HepG2 (cell line): Measurements from ENCODE around the gene DPP7. TPM values are rescaled to one million over a fixed set of nuclear protein-coding genes. Genes with fewer than 3 reads are reported as not detected.

ENCODE experiments used
- ELF4 ChIP-seq: sonication (generic); formaldehyde crosslinking; IDR thresholded peaks from 2 replicates; pipeline ENCODE4 v1.5.0; 2020; ENCODE audit warnings: missing genetic modification reagents, mild to moderate bottlenecking, moderate library complexity, borderline replicate concordance
- FOXJ3 ChIP-seq: sonication (generic); formaldehyde crosslinking; IDR thresholded peaks from 2 replicates; pipeline ENCODE4 v1.4.0; 2020; ENCODE audit warnings: missing genetic modification reagents, mild to moderate bottlenecking, borderline replicate concordance
- IKZF4 ChIP-seq: sonication (generic); formaldehyde crosslinking; IDR thresholded peaks from 2 replicates; pipeline ENCODE4 v1.5.1; 2020; ENCODE audit warnings: borderline replicate concordance, mild to moderate bottlenecking, low read depth, missing genetic modification reagents; ENCODE audit errors: not compliant biosample characterization
- KLF16 ChIP-seq, 2 experiments: sonication (generic) in 1 of 2; formaldehyde crosslinking in 1 of 2; IDR thresholded peaks; 2 replicates each; pipeline versions ENCODE4 v1.6.1 to v1.8.0; 2016 to 2023; ENCODE audit warnings: missing genetic modification reagents in 2 of 2, missing compliant biosample characterization in 1 of 2
- MLX ChIP-seq: IDR thresholded peaks from 2 replicates; pipeline ENCODE4 v1.6.1; 2016
- MXD3 ChIP-seq: IDR thresholded peaks from 2 replicates; pipeline ENCODE4 v1.6.1; 2016; ENCODE audit warnings: mild to moderate bottlenecking, missing biosample characterization, missing genetic modification reagents
- MXI1 ChIP-seq: IDR thresholded peaks from 3 replicates; pipeline ENCODE4 v1.6.1; 2012; ENCODE audit warnings: low read depth, low read length, inconsistent platforms, borderline replicate concordance
- NCOA2 ChIP-seq: sonication (generic); formaldehyde crosslinking; IDR thresholded peaks from 2 replicates; pipeline ENCODE4 v1.8.0; 2022; ENCODE audit warnings: inconsistent platforms
- PAWR ChIP-seq: sonication (generic); formaldehyde crosslinking; IDR thresholded peaks from 2 replicates; pipeline ENCODE4 v1.4.0; 2020; ENCODE audit warnings: missing genetic modification reagents, mild to moderate bottlenecking, borderline replicate concordance
- SIN3A ChIP-seq: IDR thresholded peaks from 2 replicates; pipeline ENCODE4 v1.6.1; 2011; ENCODE audit warnings: low read depth, mild to moderate bottlenecking, control low read depth, low read length, borderline replicate concordance
- SIN3B ChIP-seq: fragments of 150-350 bp; IDR thresholded peaks from 2 replicates; pipeline ENCODE4 v1.6.1; 2014; ENCODE audit warnings: low read length
- TEAD2 ChIP-seq: sonication (generic); formaldehyde crosslinking; IDR thresholded peaks from 2 replicates; pipeline ENCODE4 v1.9.0; 2021; ENCODE audit warnings: missing genetic modification reagents
- ZFP1 ChIP-seq: IDR thresholded peaks from 2 replicates; pipeline ENCODE4 v1.6.1; 2016
- ZNF136 ChIP-seq: sonication (generic); formaldehyde crosslinking; IDR thresholded peaks from 2 replicates; pipeline ENCODE4 v1.8.1; 2022; ENCODE audit warnings: low read depth, mild to moderate bottlenecking, moderate library complexity, missing genetic modification reagents
- ZNF367 ChIP-seq: sonication (generic); formaldehyde crosslinking; IDR thresholded peaks from 2 replicates; pipeline ENCODE4 v1.4.0; 2020; ENCODE audit warnings: missing genetic modification reagents, borderline replicate concordance
- ZNF547 ChIP-seq: sonication (generic); formaldehyde crosslinking; IDR thresholded peaks from 2 replicates; pipeline ENCODE4 v1.5.1; 2020; ENCODE audit warnings: mild to moderate bottlenecking, missing genetic modification reagents
- ZNF616 ChIP-seq: sonication (generic); formaldehyde crosslinking; IDR thresholded peaks from 2 replicates; pipeline ENCODE4 v1.5.0; 2020; ENCODE audit warnings: low read depth, mild to moderate bottlenecking, missing genetic modification reagents
- ZNF709 ChIP-seq: sonication (generic); formaldehyde crosslinking; IDR thresholded peaks from 2 replicates; pipeline ENCODE4 v1.5.0; 2020; ENCODE audit warnings: mild to moderate bottlenecking, missing genetic modification reagents
- ZNF724P ChIP-seq: sonication (generic); formaldehyde crosslinking; IDR thresholded peaks from 2 replicates; pipeline ENCODE4 v1.8.0; 2022; ENCODE audit warnings: missing genetic modification reagents, borderline replicate concordance
- polyA plus RNA-seq, 8 experiments: library from polyadenylated mRNA; depleted of rRNA in 3 of 8; stranded (reverse) in 7 of 8; unstranded in 1 of 8; fragments of >200 nt; fragmentation: Illumina TruSeq in 4 of 8; extraction: Trizol in 4 of 8; gene quantifications; 2 replicates each; pipeline versions ENCODE4 v1.2.1 to v1.2.3, GENCODE V29; 2011 to 2016; ENCODE audit warnings: low read depth in 4 of 8, missing spikeins in 1 of 8, mixed read lengths in 1 of 8; ENCODE audit not compliant: insufficient read depth in 1 of 8
- total RNA-seq, 5 experiments: library from RNA; depleted of rRNA; stranded (reverse); fragments of >200 nt; fragmentation: Illumina TruSeq; extraction: Trizol; gene quantifications; 2 replicates each; pipeline ENCODE4 v1.2.3, GENCODE V29; 2016; ENCODE audit warnings: low read depth in 1 of 5
- TF ChIP-seq, protein P1 (sequence below): sonication (generic); formaldehyde crosslinking; IDR thresholded peaks from 2 replicates; pipeline ENCODE4 v1.9.0; 2022; ENCODE audit warnings: missing genetic modification reagents, mild to moderate bottlenecking, borderline replicate concordance
- TF ChIP-seq, protein P2 (sequence below): sonication (generic); formaldehyde crosslinking; IDR thresholded peaks from 2 replicates; pipeline ENCODE4 v1.4.0; 2020; ENCODE audit warnings: missing genetic modification reagents, borderline replicate concordance
- TF ChIP-seq, protein P3 (sequence below): sonication (generic); formaldehyde crosslinking; IDR thresholded peaks from 2 replicates; pipeline ENCODE4 v1.5.1; 2020; ENCODE audit warnings: missing genetic modification reagents, mild to moderate bottlenecking, borderline replicate concordance
- TF ChIP-seq, protein P4 (sequence below): sonication (generic); formaldehyde crosslinking; IDR thresholded peaks from 2 replicates; pipeline ENCODE4 v1.9.0; 2021; ENCODE audit warnings: missing genetic modification reagents, mild to moderate bottlenecking, borderline replicate concordance

Gene DPP7
- total and polyA plus RNA-seq, 2 of the 13 experiments (the other 11 are each of a cell fraction or from before 2014, with no cell fraction given), result 1.2 to 4.5 TPM

DNA sequence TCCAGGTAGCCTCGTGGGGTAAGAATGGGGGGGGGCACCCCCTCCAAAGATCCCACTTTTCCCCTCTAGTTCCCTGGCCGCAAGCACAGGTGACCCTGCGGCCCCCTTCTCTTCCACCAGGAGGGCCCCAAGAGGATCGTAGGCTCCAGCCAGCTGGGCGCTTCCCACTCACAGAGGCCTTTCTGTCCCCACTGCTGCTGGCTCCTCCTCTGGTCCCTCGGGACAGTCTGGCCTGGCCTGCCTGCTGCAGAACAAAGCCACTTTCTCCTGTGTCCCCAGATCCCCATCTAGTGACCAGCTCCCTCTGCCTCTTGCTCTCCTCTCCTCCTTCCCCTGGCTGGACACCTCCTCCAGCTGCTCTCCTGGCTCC lies 43.6 kb downstream of the DPP7 start (continued):
- TF ChIP-seq SIN3A (no peak), ZNF547 (CRISPR knock-in tag) (peak; percentile 70; the same call in 1 of the 2 replicates), ZNF136 (CRISPR knock-in tag) (no peak), PAWR (CRISPR knock-in tag) (no peak), SIN3B (no peak), ZNF616 (CRISPR knock-in tag) (no peak), IKZF4 (CRISPR knock-in tag) (peak; percentile 25), ZNF724P (no peak), FOXJ3 (CRISPR knock-in tag) (no peak), MXD3 (0 out of 2 replicates have a peak, but pooled peaks have one; percentile 31), NCOA2 (CRISPR knock-in tag) (peak; percentile 36; the same call in 1 of the 2 replicates), MLX (CRISPR knock-in tag) (no peak), KLF16 (CRISPR knock-in tag; IDR thresholded peaks at IDR 0.05) (no peak), TEAD2 (CRISPR knock-in tag) (no peak), ZFP1 (CRISPR knock-in tag) (no peak), ZNF709 (CRISPR knock-in tag) (no peak), ZNF367 (CRISPR knock-in tag) (no peak), MXI1 (no peak), ELF4 (CRISPR knock-in tag) (no peak)
- TF ChIP-seq, protein P1, sequence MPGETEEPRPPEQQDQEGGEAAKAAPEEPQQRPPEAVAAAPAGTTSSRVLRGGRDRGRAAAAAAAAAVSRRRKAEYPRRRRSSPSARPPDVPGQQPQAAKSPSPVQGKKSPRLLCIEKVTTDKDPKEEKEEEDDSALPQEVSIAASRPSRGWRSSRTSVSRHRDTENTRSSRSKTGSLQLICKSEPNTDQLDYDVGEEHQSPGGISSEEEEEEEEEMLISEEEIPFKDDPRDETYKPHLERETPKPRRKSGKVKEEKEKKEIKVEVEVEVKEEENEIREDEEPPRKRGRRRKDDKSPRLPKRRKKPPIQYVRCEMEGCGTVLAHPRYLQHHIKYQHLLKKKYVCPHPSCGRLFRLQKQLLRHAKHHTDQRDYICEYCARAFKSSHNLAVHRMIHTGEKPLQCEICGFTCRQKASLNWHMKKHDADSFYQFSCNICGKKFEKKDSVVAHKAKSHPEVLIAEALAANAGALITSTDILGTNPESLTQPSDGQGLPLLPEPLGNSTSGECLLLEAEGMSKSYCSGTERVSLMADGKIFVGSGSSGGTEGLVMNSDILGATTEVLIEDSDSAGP, result peak; percentile 45; the same call in 1 of the 2 replicates
- TF ChIP-seq, protein P2, sequence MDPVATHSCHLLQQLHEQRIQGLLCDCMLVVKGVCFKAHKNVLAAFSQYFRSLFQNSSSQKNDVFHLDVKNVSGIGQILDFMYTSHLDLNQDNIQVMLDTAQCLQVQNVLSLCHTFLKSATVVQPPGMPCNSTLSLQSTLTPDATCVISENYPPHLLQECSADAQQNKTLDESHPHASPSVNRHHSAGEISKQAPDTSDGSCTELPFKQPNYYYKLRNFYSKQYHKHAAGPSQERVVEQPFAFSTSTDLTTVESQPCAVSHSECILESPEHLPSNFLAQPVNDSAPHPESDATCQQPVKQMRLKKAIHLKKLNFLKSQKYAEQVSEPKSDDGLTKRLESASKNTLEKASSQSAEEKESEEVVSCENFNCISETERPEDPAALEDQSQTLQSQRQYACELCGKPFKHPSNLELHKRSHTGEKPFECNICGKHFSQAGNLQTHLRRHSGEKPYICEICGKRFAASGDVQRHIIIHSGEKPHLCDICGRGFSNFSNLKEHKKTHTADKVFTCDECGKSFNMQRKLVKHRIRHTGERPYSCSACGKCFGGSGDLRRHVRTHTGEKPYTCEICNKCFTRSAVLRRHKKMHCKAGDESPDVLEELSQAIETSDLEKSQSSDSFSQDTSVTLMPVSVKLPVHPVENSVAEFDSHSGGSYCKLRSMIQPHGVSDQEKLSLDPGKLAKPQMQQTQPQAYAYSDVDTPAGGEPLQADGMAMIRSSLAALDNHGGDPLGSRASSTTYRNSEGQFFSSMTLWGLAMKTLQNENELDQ (CRISPR knock-in tag), result no peak
- TF ChIP-seq, protein P3, sequence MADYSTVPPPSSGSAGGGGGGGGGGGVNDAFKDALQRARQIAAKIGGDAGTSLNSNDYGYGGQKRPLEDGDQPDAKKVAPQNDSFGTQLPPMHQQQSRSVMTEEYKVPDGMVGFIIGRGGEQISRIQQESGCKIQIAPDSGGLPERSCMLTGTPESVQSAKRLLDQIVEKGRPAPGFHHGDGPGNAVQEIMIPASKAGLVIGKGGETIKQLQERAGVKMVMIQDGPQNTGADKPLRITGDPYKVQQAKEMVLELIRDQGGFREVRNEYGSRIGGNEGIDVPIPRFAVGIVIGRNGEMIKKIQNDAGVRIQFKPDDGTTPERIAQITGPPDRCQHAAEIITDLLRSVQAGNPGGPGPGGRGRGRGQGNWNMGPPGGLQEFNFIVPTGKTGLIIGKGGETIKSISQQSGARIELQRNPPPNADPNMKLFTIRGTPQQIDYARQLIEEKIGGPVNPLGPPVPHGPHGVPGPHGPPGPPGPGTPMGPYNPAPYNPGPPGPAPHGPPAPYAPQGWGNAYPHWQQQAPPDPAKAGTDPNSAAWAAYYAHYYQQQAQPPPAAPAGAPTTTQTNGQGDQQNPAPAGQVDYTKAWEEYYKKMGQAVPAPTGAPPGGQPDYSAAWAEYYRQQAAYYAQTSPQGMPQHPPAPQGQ (CRISPR knock-in tag), result no peak
- TF ChIP-seq, protein P4, sequence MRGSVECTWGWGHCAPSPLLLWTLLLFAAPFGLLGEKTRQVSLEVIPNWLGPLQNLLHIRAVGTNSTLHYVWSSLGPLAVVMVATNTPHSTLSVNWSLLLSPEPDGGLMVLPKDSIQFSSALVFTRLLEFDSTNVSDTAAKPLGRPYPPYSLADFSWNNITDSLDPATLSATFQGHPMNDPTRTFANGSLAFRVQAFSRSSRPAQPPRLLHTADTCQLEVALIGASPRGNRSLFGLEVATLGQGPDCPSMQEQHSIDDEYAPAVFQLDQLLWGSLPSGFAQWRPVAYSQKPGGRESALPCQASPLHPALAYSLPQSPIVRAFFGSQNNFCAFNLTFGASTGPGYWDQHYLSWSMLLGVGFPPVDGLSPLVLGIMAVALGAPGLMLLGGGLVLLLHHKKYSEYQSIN (CRISPR knock-in tag), result no peak
